Activated CD4-positive, alpha-beta T cell treated with anti-CD3 and anti-CD28 coated beads, Interleukin-2, Interleukin-6, amounts not matched to agents 100 ng/mL and 50 ng/mL, durations not matched to agents 16 hours and 8 hours (primary cell): ENCODE data around the gene CD28.
"Not testable (repeated sequence)": the region's sequence is repeated elsewhere in the genome, so short reads cannot be mapped to it uniquely, and the experiment has no call there.

Experiments used
- DNase-seq: peaks from one replicate; pipeline ENCODE4 v3.0.0-alpha.2; 2020

Gene CD28

GRCh38 chr2:203750346-203751068 is 44.1 kb downstream of the CD28 start:
- no peak for DNase-seq

DNA sequence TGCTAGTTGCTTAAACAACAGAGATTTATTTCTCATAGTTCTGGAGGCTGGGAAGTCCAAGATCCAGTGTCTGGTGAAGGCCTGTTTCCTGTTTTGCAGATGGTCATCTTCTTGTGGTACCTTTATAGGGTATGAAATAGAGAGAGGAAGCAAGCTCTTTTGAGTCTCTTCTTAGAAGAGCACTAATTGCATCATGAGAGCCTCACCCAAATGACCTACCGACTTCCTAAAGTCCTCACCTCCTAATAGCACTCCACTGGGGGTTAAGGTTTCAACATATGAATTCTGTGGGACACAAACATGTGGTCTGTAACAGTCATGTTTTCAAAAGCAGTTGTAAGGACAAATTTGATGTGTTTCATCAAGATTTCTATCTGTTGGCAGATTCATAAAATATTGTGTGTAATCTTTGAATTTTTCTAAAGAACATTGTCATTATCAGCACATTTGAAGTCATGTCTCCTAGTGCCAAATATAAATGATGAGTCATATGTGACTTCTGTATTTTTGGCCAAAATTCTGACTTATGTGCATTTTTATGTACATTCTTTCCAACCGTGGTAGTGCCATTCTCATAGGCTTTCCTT is 45.3 kb downstream of the CD28 start:
- no peak for DNase-seq

- DNase-seq: no peak
Observed at GRCh38 chr2:203756161-203756560, 49.7 kb downstream of the CD28 start.

GRCh38 chr2:203758841-203759689 is 52.6 kb downstream of the CD28 start:
- no peak for DNase-seq

- no peak for DNase-seq
Observed at GRCh38 chr2:203759690-203760365, 53.4 kb downstream of the CD28 start.

GRCh38 chr2:203761121-203761520 is 54.7 kb downstream of the CD28 start:
- no peak for DNase-seq

DNA sequence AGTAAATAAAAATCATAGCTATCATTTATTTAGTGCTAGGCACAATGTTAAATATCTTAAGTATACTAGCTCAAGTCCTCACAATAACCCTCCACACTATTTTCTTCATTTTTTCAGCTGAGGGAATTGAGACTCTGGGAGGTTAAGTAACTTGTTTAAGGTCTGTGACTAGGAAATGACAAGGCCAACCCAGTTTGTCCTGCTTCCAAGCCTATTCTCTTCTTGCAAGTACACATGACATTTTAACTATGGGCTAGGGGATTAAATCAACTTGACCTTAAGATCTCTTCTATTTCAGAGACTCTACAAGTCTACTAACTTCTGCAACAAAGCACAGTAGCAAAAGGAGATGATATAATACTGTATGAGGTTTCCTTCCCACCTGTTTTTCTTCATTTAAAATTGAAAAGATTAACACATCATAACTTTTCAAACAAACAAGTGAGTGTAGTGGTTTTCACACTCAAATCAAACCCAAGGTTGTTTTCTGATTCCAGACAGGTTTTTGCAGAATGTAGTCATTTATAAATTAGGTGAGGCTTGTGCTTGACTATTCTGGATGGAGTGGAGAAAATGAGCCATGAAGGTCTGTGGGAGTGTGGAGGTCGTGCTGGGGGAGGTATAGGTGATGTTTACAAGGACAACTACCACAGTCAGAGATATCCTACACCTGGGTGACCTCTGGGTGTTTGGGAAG is 57.0 kb downstream of the CD28 start:
- peak; percentile 64 for DNase-seq

GRCh38 chr2:203763938-203764664 is 57.7 kb downstream of the CD28 start:
- DNase-seq: peak; percentile 78

DNA sequence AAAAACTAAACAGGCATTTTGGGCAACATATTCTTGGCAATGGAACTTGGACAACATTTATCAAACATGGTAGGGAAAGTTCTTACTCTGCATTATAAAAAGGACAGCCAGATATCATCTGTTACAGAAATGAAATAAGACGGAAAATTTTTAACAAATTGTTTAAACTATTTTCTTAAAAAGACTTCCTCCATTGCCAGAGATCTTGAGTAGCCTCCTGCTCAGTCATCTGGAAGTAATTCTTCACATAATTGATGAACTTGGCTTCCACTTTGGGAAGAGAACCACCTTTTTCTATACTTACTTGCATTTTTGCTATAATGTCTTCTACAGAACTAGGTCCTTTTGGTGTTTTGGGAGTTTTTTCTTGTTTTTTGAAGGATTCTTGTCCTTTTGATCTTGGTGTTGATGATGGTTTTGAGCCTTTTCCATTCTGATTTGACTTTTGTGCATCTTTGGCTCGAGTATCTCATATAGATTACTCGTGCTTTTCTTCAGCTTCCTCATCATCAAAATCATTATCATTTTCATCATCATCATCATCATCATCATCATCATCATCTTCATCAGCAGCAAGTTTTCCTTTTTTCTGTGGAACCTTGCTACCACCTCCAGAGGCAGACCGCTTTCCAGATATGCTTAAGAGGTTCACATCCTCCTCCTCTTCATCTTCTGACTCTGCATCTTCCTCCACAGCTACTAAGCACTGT is 66.2 kb downstream of the CD28 start:
- DNase-seq: no peak

- no peak for DNase-seq
Observed at GRCh38 chr2:203774760-203775159, 68.3 kb downstream of the CD28 start.

- DNase-seq: no peak
Observed at GRCh38 chr2:203775684-203776083, 69.2 kb downstream of the CD28 start.

- DNase-seq: no peak
Observed at GRCh38 chr2:203777030-203777429, 70.6 kb downstream of the CD28 start.

GRCh38 chr2:203779477-203780073 is 73.1 kb downstream of the CD28 start:
- DNase-seq: peak; percentile 22

DNA sequence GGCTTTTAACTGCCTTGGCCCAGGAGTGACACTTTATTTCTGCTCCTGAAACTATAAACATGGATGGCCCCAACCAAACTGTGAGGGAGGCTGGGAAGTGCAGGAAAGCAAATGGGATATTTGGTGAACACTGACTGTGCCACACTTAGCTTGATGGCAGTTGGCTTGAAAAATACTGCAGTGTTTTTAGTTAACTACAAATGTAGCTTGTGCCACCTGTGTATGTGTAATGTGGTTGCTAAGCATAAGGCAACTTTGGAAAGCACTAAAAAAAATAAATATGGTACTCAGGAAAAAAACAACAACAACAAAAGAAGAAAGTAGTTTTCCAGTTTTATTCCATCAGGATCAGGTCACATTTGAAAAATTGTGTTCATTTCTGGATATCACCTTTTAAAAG is 73.8 kb downstream of the CD28 start:
- DNase-seq: no peak

- no peak for DNase-seq
Observed at GRCh38 chr2:203781151-203781550, 74.7 kb downstream of the CD28 start.

DNA sequence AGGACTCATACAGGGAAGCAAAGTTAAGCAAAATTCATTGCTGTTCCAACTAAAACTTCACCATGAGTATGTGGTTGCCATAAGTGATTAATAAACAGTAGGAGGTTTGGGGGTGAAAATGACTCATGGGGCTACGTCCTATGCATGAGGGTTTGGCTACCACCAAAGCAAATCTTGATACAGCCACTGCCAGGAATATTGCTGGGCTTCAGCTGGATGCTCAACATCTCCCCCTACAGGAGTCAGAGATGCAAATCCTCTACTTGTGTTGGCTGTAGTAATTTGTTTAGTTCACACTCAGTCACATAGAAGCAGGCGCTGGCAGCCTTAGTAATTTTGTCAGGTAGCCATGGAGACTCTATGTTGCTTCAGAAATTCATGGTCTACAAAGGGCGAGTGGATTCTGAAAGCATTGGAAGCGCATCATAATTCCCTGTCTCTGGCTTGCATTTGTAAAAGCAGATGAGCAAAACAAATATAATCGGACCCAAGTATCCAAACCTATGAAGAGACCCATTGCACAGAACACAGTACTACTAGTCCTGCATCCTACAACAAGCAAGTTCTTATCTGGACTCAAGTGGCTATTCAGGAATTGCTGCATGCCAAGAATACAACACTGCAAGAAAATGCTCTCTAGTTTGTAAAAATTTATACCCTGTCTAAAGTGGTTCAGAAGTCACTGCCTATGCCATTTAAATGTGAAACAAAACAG is 76.0 kb downstream of the CD28 start:
- peak; percentile 92 for DNase-seq

DNA sequence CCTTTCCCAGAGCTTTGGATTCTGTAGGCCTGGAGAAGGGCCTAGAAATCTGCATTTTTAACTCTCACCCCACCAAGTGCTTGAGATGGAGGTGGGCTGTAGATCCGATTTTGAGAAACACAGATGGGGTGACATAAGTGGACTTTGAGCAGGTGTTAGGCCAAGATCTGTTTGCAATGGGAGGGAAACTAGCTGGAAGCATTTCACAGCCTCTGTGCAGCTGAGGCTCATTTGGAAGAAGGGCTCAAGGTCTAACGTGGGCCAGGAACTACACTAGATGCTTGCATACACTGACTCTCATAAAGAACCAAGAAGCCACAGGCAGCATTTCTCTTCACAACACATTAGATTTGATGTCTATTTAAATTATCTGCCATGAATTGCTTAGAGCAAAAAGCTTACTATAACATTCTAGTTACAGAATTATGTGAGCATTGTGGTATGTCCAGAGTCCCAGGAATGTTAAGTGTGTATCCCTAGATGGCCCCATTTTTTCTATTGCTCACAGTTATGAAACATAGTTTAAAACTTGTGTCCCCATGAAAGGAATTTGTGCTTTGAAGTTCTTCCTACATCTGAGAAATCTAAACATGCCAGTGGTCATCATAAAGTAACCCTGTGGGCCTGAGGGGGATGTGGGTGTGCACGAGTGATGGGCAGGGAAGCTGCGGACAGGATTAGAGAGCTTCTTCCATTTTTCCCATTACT is 77.2 kb downstream of the CD28 start:
- DNase-seq: no peak

- DNase-seq: not testable (repeated sequence)
Observed at GRCh38 chr2:203784710-203785270, 78.4 kb downstream of the CD28 start.
